Left ventricle myocardium superior (tissue), 1 donor: ENCODE results near the gene ZNRF1. TPM values are rescaled to one million over a fixed set of nuclear protein-coding genes. Genes with fewer than 3 reads are reported as not detected.
A peak's percentile ranks its signal among the peaks of the same experiment; 100 is the strongest.
"Not testable (repeated sequence)": the region's sequence is repeated elsewhere in the genome, so short reads cannot be mapped to it uniquely, and the experiment has no call there.

Source experiments
- ATAC-seq: fragments of 200-7000 bp; cut with Tn5 transposase; one replicate; pipeline ENCODE4 v1.9.1; 2020; ENCODE audit warnings: mild to moderate bottlenecking, moderate library complexity
- DNase-seq: peaks from one replicate; pipeline ENCODE4 v3.0.0-alpha.2; 2020
- intact Hi-C: fragments of 100-400 bp; cut with micrococcal nuclease; formaldehyde crosslinking; loops from one replicate; pipeline ENCODE4 v1.11.0; 2022
- total RNA-seq: library from RNA; stranded (reverse); fragmentation: NEBNext Ultra II Directional; extraction: Animal tissue kit (Norgen Biotek cat#: 25700); gene quantifications from one replicate; pipeline ENCODE4 v1.2.1, GENCODE V29; 2021
- donor health status: DM: no; HTN: yes; CAD: no; lungs with severe emphysema.

ZNRF1 gene
- total RNA-seq, 1 donor from 2014 or later, result 24.5 TPM

- intact Hi-C loops, result loop anchor here (5.0 kb wide), 1 partner anchor 107 kb away; no protein-coding TSS in a partner anchor
- peak; percentile 33 for ATAC-seq
These were observed 1.0 kb downstream of the ZNRF1 start for GRCh38 chr16:74999609-75000480.

GRCh38 chr16:75000481-75001081 is 1.8 kb downstream of the ZNRF1 start:
- DNase-seq, result peak; percentile 41
- intact Hi-C loops, result loop anchor here (5.0 kb wide), 1 partner anchor 107 kb away; no protein-coding TSS in a partner anchor
- ATAC-seq, result peak; percentile 9

More at GRCh38 chr16:74999609-75000480, 1.0 kb downstream of the ZNRF1 start:
- peak; percentile 64 for DNase-seq

GRCh38 chr16:75002474-75002873 is 3.6 kb downstream of the ZNRF1 start:
- peak; percentile 9 for ATAC-seq
- intact Hi-C loops, result loop anchor here (5.0 kb wide), 1 partner anchor 105 kb away; no protein-coding TSS in a partner anchor
- no peak for DNase-seq

GRCh38 chr16:75003931-75004330 is 5.1 kb downstream of the ZNRF1 start:
- intact Hi-C loops, result loop anchor here (5.0 kb wide), 1 partner anchor 103 kb away; no protein-coding TSS in a partner anchor
- ATAC-seq, result no peak
- DNase-seq, result no peak

GRCh38 chr16:75004460-75004859 is 5.6 kb downstream of the ZNRF1 start:
- ATAC-seq, result no peak
- DNase-seq, result no peak
- intact Hi-C loops, result loop anchor here (5.0 kb wide), 1 partner anchor 103 kb away; no protein-coding TSS in a partner anchor

- ATAC-seq (no peak), DNase-seq (no peak)
- intact Hi-C loops, result no loop called here
These were observed 6.9 kb downstream of the ZNRF1 start for GRCh38 chr16:75005697-75006096.

- DNase-seq (no peak), ATAC-seq (no peak)
These were observed 8.6 kb downstream of the ZNRF1 start for GRCh38 chr16:75007443-75007842.

GRCh38 chr16:75010427-75010826 is 11.6 kb downstream of the ZNRF1 start:
- ATAC-seq (no peak), DNase-seq (no peak)
- intact Hi-C loops, result no loop called here

More at GRCh38 chr16:75007443-75007842, 8.6 kb downstream of the ZNRF1 start:
- intact Hi-C loops, result no loop called here

- intact Hi-C loops, result no loop called here
- DNase-seq (no peak), ATAC-seq (peak; percentile 82)
These were observed 12.9 kb downstream of the ZNRF1 start for GRCh38 chr16:75011634-75012307.

GRCh38 chr16:75012380-75013081 is 13.7 kb downstream of the ZNRF1 start:
- ATAC-seq (peak; percentile 42), DNase-seq (no peak)
- intact Hi-C loops, result no loop called here

- intact Hi-C loops, DNase-seq, ATAC-seq: not testable (repeated sequence)
These were observed 14.3 kb downstream of the ZNRF1 start for GRCh38 chr16:75013123-75013522.

GRCh38 chr16:75014318-75014717 is 15.5 kb downstream of the ZNRF1 start:
- intact Hi-C loops, result no loop called here
- DNase-seq (no peak), ATAC-seq (no peak)

- intact Hi-C loops, ATAC-seq, DNase-seq: not testable (repeated sequence)
These were observed 17.7 kb downstream of the ZNRF1 start for GRCh38 chr16:75016451-75017081.

- no peak for DNase-seq
- intact Hi-C loops, result no loop called here
- no peak for ATAC-seq
These were observed 19.1 kb downstream of the ZNRF1 start for GRCh38 chr16:75017670-75018525.

GRCh38 chr16:75019007-75019406 is 20.2 kb downstream of the ZNRF1 start:
- no peak for DNase-seq
- intact Hi-C loops, result no loop called here
- ATAC-seq, result no peak

GRCh38 chr16:75019586-75019985 is 20.8 kb downstream of the ZNRF1 start:
- intact Hi-C loops, result no loop called here
- DNase-seq (no peak), ATAC-seq (no peak)

- no peak for ATAC-seq
- intact Hi-C loops, result no loop called here
These were observed 22.6 kb downstream of the ZNRF1 start for GRCh38 chr16:75021410-75021809.

GRCh38 chr16:75022567-75022966 is 23.7 kb downstream of the ZNRF1 start:
- DNase-seq, result no peak
- ATAC-seq, result no peak
- intact Hi-C loops, result no loop called here

More at GRCh38 chr16:75021410-75021809, 22.6 kb downstream of the ZNRF1 start:
- no peak for DNase-seq
